ENCODE results near the gene CAV1.

CAV1 gene

GRCh38 chr7:116529250-116529649 lies 4.4 kb downstream of the CAV1 start:
- Histone ChIP-seq H3K27ac (ENCODE audit: low read depth in 2 of 2, low read length in 2 of 2) (no peak overlapping the region), H3K27me3 (ENCODE audit: control insufficient read depth in 2 of 2, insufficient read depth in 2 of 2, low read length in 2 of 2) (peaks cover 24% of the 10 kb centered on the region in 2 donors), H3K9ac (ENCODE audit: low read depth in 1 of 2, low read length in 2 of 2) (no peak overlapping the region), H3K9me3 (ENCODE audit: control insufficient read depth in 2 of 2, low read length in 2 of 2) (no peaks in the 10 kb centered on the region), H3K36me3 (ENCODE audit: control insufficient read depth in 2 of 2, insufficient read depth in 2 of 2, low read length in 2 of 2) (no peaks in the 10 kb centered on the region), H3K4me1 (ENCODE audit: control insufficient read depth in 2 of 2, insufficient read depth in 2 of 2, low read length in 2 of 2) (peaks cover 17 to 20% of the 10 kb centered on the region in 2 donors), H3K4me3 (ENCODE audit: low read length in 2 of 2) (no peak overlapping the region)

DNA sequence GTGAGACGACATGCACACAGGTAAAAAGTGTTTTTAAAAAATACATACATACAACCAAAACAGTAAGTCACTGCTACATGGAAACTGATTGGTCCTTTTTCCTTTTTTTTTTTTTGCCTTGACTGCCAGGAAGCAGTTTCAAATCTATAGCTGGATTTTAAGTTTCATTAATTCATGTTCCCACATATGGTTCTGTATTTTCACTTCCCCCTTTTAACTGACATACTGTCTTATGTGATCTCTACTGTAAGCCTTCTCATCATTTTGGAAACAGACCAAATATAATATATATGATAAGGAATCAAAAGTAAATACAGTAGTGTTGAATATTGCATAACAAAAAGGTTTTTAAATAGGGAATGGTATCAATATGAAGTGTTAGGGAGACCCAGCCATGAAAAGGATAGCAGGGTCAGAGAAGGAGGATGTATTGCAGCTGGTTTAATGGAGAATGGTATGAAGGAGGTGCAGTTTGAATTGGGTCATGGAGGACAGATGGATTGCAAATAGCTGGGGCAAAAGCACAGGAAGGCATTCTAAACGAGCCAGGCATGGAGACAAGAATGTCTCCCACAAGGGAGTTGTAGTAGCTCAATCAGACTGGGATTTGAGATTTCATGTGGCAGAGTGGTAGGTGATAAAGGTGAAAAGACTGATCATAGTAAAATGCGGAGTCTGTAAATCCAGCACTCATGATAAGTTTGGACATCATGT lies 5.4 kb downstream of the CAV1 start:
- H3K27ac ChIP-seq (ENCODE audit: low read depth in 2 of 2, low read length in 2 of 2), result no peak overlapping the region
- H3K27me3 ChIP-seq (ENCODE audit: control insufficient read depth in 2 of 2, insufficient read depth in 2 of 2, low read length in 2 of 2), result peaks cover 15 to 16% of the 10 kb centered on the region in 2 donors
- peaks cover 11 to 13% of the 10 kb centered on the region in 2 donors for H3K4me1 ChIP-seq (ENCODE audit: control insufficient read depth in 2 of 2, insufficient read depth in 2 of 2, low read length in 2 of 2)
- H3K36me3 ChIP-seq (ENCODE audit: control insufficient read depth in 2 of 2, insufficient read depth in 2 of 2, low read length in 2 of 2), result no peaks in the 10 kb centered on the region
- no peak overlapping the region for H3K9ac ChIP-seq (ENCODE audit: low read depth in 1 of 2, low read length in 2 of 2)
- H3K4me3 ChIP-seq (ENCODE audit: low read length in 2 of 2), result peak overlapping the region in 1 of 2 donors; percentile 14
- no peaks in the 10 kb centered on the region for H3K9me3 ChIP-seq (ENCODE audit: control insufficient read depth in 2 of 2, low read length in 2 of 2)

DNA sequence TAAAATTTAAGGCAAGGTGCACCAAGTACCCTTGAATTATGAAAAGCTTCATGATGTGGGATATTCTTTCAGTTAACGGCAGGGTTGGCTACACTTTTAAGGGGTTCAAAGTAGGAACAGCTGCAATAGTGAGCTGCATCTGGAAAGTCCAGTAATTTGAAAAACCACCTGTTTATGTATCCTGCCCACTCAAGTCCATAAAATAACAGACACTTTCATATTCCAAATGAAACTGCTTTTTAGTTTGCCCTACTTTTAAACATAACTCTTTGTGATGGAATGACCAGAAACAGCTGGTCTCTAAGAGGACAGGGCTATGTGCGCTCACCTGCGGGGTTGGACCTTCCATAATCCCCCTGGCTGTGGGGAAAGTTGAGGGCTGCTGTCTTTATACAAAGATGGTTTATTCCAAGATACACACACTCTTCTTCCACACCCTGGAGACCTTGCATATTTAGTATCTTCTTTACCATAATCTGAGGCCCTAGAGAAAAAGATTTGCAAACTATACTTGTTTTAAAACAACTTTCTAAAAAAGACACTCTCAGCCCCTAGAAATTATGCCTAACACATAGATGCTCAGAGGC lies 7.4 kb downstream of the CAV1 start:
- Histone ChIP-seq H3K4me3 (ENCODE audit: low read length in 2 of 2) (no peak overlapping the region), H3K27ac (ENCODE audit: low read depth in 2 of 2, low read length in 2 of 2) (no peak overlapping the region), H3K36me3 (ENCODE audit: control insufficient read depth in 2 of 2, insufficient read depth in 2 of 2, low read length in 2 of 2) (no peaks in the 10 kb centered on the region), H3K4me1 (ENCODE audit: control insufficient read depth in 2 of 2, insufficient read depth in 2 of 2, low read length in 2 of 2) (peaks cover 0 to 2% of the 10 kb centered on the region in 2 donors), H3K9me3 (ENCODE audit: control insufficient read depth in 2 of 2, low read length in 2 of 2) (no peaks in the 10 kb centered on the region), H3K9ac (ENCODE audit: low read depth in 1 of 2, low read length in 2 of 2) (no peak overlapping the region), H3K27me3 (ENCODE audit: control insufficient read depth in 2 of 2, insufficient read depth in 2 of 2, low read length in 2 of 2) (peaks cover under 1 to 3% of the 10 kb centered on the region in 2 donors)

DNA sequence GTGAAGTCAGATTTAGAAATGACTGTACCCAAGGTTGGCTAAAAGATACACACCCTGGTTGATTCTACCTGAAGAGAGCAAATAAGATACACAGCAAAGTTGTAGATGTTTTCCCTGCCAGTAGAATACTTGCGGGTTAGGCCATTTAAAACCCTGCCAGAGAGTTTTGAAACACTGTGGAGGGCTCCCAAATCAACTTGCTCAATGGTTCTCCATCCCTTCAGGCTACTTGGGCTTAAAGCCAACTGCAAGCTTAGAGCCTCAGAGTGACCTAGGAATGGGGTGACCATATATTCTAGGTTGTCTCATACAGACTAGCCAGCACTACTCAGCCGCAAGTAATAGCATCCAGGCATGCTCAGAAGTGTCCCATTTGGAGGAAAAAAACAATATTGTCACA lies 10.0 kb downstream of the CAV1 start:
- Histone ChIP-seq H3K4me3 (ENCODE audit: low read length in 2 of 2) (no peak overlapping the region), H3K27me3 (ENCODE audit: control insufficient read depth in 2 of 2, insufficient read depth in 2 of 2, low read length in 2 of 2) (peaks cover 0 to 3% of the 10 kb centered on the region in 2 donors), H3K9me3 (ENCODE audit: control insufficient read depth in 2 of 2, low read length in 2 of 2) (no peaks in the 10 kb centered on the region), H3K4me1 (ENCODE audit: control insufficient read depth in 2 of 2, insufficient read depth in 2 of 2, low read length in 2 of 2) (no peaks in the 10 kb centered on the region), H3K9ac (ENCODE audit: low read depth in 1 of 2, low read length in 2 of 2) (no peak overlapping the region), H3K27ac (ENCODE audit: low read depth in 2 of 2, low read length in 2 of 2) (no peak overlapping the region), H3K36me3 (ENCODE audit: control insufficient read depth in 2 of 2, insufficient read depth in 2 of 2, low read length in 2 of 2) (no peaks in the 10 kb centered on the region)

- Histone ChIP-seq H3K9ac (ENCODE audit: low read depth in 1 of 2, low read length in 2 of 2) (no peak overlapping the region), H3K9me3 (ENCODE audit: control insufficient read depth in 2 of 2, low read length in 2 of 2) (no peaks in the 10 kb centered on the region), H3K4me1 (ENCODE audit: control insufficient read depth in 2 of 2, insufficient read depth in 2 of 2, low read length in 2 of 2) (no peaks in the 10 kb centered on the region), H3K27ac (ENCODE audit: low read depth in 2 of 2, low read length in 2 of 2) (no peak overlapping the region), H3K4me3 (ENCODE audit: low read length in 2 of 2) (no peak overlapping the region), H3K36me3 (ENCODE audit: control insufficient read depth in 2 of 2, insufficient read depth in 2 of 2, low read length in 2 of 2) (no peaks in the 10 kb centered on the region), H3K27me3 (ENCODE audit: control insufficient read depth in 2 of 2, insufficient read depth in 2 of 2, low read length in 2 of 2) (peaks cover 0 to 2% of the 10 kb centered on the region in 2 donors)
Observed at GRCh38 chr7:116535416-116535815, 10.6 kb downstream of the CAV1 start.

DNA sequence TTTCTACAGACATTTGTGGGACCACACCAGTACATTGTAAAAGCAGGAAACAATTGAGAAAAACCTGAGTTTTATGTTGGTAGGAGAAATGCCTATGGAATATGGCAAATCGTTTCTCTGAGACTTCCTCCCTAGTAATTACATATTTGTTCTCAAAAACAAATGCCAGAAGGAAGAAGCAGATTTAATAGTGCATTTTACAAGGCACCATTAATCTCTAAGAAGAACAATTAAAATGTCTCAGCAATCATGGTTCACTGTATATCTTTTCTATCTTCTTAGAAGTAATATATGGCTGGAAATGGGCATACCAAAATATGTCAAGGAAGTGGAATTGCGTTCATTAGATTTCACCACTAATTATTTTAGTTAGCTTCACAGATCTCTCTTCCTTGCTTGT lies 13.3 kb downstream of the CAV1 start:
- Histone ChIP-seq H3K4me1 (ENCODE audit: control insufficient read depth in 2 of 2, insufficient read depth in 2 of 2, low read length in 2 of 2) (no peaks in the 10 kb centered on the region), H3K9me3 (ENCODE audit: control insufficient read depth in 2 of 2, low read length in 2 of 2) (no peaks in the 10 kb centered on the region), H3K36me3 (ENCODE audit: control insufficient read depth in 2 of 2, insufficient read depth in 2 of 2, low read length in 2 of 2) (no peaks in the 10 kb centered on the region), H3K27me3 (ENCODE audit: control insufficient read depth in 2 of 2, insufficient read depth in 2 of 2, low read length in 2 of 2) (no peaks in the 10 kb centered on the region), H3K9ac (ENCODE audit: low read depth in 1 of 2, low read length in 2 of 2) (no peak overlapping the region), H3K4me3 (ENCODE audit: low read length in 2 of 2) (no peak overlapping the region), H3K27ac (ENCODE audit: low read depth in 2 of 2, low read length in 2 of 2) (no peak overlapping the region)

- H3K4me3 ChIP-seq (ENCODE audit: low read length in 2 of 2), result no peak overlapping the region
- H3K36me3 ChIP-seq (ENCODE audit: control insufficient read depth in 2 of 2, insufficient read depth in 2 of 2, low read length in 2 of 2), result no peaks in the 10 kb centered on the region
- H3K27ac ChIP-seq (ENCODE audit: low read depth in 2 of 2, low read length in 2 of 2), result no peak overlapping the region
- no peaks in the 10 kb centered on the region for H3K4me1 ChIP-seq (ENCODE audit: control insufficient read depth in 2 of 2, insufficient read depth in 2 of 2, low read length in 2 of 2)
- H3K27me3 ChIP-seq (ENCODE audit: control insufficient read depth in 2 of 2, insufficient read depth in 2 of 2, low read length in 2 of 2), result no peaks in the 10 kb centered on the region
- no peak overlapping the region for H3K9ac ChIP-seq (ENCODE audit: low read depth in 1 of 2, low read length in 2 of 2)
- H3K9me3 ChIP-seq (ENCODE audit: control insufficient read depth in 2 of 2, low read length in 2 of 2), result no peaks in the 10 kb centered on the region
Observed at GRCh38 chr7:116539879-116540278, 15.0 kb downstream of the CAV1 start.

DNA sequence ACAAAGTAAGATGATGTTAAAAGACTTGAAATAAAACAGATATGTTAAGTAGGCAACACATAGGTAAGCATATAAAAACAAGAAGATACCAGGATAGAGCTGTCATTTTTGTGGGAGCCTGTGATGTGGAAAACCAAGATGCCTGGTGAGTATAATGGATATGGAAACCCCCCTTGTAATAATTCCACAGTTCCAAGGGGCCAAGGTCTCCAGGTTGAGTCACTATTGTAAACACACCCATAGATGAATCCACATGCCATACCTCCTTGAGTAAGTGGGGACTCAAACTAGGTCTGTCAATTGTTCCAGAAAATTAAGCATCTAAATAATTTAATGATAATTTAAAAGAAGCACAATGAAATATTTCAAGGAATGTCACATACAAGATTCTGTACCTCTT lies 15.9 kb downstream of the CAV1 start:
- Histone ChIP-seq H3K4me3 (ENCODE audit: low read length in 2 of 2) (no peak overlapping the region), H3K4me1 (ENCODE audit: control insufficient read depth in 2 of 2, insufficient read depth in 2 of 2, low read length in 2 of 2) (no peaks in the 10 kb centered on the region), H3K9ac (ENCODE audit: low read depth in 1 of 2, low read length in 2 of 2) (no peak overlapping the region), H3K27me3 (ENCODE audit: control insufficient read depth in 2 of 2, insufficient read depth in 2 of 2, low read length in 2 of 2) (no peaks in the 10 kb centered on the region), H3K9me3 (ENCODE audit: control insufficient read depth in 2 of 2, low read length in 2 of 2) (no peaks in the 10 kb centered on the region), H3K36me3 (ENCODE audit: control insufficient read depth in 2 of 2, insufficient read depth in 2 of 2, low read length in 2 of 2) (no peaks in the 10 kb centered on the region), H3K27ac (ENCODE audit: low read depth in 2 of 2, low read length in 2 of 2) (no peak overlapping the region)

DNA sequence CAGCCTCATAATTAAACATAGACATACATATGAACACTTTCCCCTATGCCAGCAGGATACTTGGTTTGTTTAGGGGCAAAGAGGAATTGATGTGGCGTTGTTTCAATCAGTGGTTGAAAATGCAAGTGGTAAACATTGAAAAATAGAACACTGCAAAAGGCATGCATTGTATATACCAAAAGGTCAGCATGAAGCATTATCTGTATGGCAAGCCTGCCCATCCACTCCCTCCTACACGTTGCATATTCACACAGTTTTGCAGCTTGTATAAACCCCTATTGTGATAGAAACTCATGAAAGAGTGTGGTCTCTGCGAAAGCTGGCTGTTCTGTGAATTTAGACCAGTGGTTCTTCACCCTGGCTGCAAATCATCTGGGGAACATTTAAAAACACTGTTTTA lies 17.1 kb downstream of the CAV1 start:
- H3K9ac ChIP-seq (ENCODE audit: low read depth in 1 of 2, low read length in 2 of 2), result no peak overlapping the region
- H3K4me1 ChIP-seq (ENCODE audit: control insufficient read depth in 2 of 2, insufficient read depth in 2 of 2, low read length in 2 of 2), result no peaks in the 10 kb centered on the region
- no peaks in the 10 kb centered on the region for H3K9me3 ChIP-seq (ENCODE audit: control insufficient read depth in 2 of 2, low read length in 2 of 2)
- H3K36me3 ChIP-seq (ENCODE audit: control insufficient read depth in 2 of 2, insufficient read depth in 2 of 2, low read length in 2 of 2), result no peaks in the 10 kb centered on the region
- H3K4me3 ChIP-seq (ENCODE audit: low read length in 2 of 2), result no peak overlapping the region
- H3K27me3 ChIP-seq (ENCODE audit: control insufficient read depth in 2 of 2, insufficient read depth in 2 of 2, low read length in 2 of 2), result no peaks in the 10 kb centered on the region
- no peak overlapping the region for H3K27ac ChIP-seq (ENCODE audit: low read depth in 2 of 2, low read length in 2 of 2)

DNA sequence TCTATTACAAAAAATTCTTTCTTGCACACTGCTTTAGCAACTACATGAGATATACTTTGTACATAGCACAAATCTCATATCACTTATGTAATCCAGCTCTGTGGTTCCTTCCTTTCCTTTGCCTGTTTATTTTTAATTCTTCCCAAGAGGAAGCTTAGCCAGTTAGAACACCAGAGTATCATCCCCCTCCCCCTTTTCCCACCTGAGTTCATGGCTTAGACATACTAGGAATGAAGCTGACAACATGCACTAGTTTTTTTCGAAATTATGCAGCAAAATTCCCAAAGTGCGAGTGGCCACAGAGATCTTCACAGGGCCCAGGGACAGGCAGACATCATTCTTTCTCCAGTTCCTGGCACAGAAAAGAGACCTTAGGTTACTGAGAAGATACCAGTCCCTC lies 17.8 kb downstream of the CAV1 start:
- Histone ChIP-seq H3K9ac (ENCODE audit: low read depth in 1 of 2, low read length in 2 of 2) (no peak overlapping the region), H3K9me3 (ENCODE audit: control insufficient read depth in 2 of 2, low read length in 2 of 2) (no peaks in the 10 kb centered on the region), H3K27me3 (ENCODE audit: control insufficient read depth in 2 of 2, insufficient read depth in 2 of 2, low read length in 2 of 2) (no peaks in the 10 kb centered on the region), H3K4me1 (ENCODE audit: control insufficient read depth in 2 of 2, insufficient read depth in 2 of 2, low read length in 2 of 2) (no peaks in the 10 kb centered on the region), H3K27ac (ENCODE audit: low read depth in 2 of 2, low read length in 2 of 2) (no peak overlapping the region), H3K4me3 (ENCODE audit: low read length in 2 of 2) (no peak overlapping the region), H3K36me3 (ENCODE audit: control insufficient read depth in 2 of 2, insufficient read depth in 2 of 2, low read length in 2 of 2) (no peaks in the 10 kb centered on the region)

Data from mucosa of rectum (tissue), 2 donors.